Measurements from ENCODE around the gene LKAAEAR1. TPM values are rescaled to one million over a fixed set of nuclear protein-coding genes. Genes with fewer than 3 reads are reported as not detected.

LKAAEAR1 gene
- polyA plus RNA-seq, 2 of the 4 experiments (the other 2 are of a cell fraction): 0.14 to 0.56 TPM

DNA sequence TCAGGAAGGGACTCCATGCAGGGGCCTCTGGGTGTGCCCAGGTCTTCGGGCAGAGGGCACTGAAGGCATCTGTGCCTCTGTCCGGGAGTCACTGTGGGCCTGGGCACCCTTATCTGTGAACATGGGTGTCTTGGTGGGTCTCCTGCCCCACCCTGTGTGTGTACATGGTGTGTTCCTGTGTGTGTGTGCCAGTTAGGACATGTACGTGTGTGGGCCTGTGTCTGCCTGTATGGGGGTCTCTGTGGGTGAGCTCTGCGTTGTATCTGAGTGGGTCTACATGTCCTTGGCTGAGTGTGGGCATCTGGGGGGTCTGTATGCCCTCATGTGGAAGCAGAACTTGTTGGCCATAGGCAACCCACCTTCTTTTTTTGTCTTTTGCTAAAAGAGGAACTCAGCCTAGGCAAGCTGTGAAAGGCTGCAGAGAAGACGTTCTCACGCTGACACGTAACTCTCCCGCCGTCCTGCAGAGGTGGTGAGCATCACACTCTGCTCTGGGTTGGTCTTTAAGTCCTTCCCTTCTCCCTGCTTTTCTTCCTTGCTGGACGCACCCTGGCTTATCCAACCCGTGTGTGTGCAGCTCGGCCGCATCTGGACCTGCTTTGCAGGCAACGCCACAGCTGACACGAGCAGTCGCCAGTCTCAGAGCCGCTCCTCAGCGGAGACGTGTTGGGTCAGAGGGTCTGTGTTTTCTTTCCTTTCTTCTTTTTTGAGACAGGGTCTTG, 23.7 kb upstream of the LKAAEAR1 start:
- TF ChIP-seq SREBF2 (IDR thresholded peaks at IDR 0.05): no peak
- no peak for TF ChIP-seq HOXB13 (CRISPR knock-in tag; IDR thresholded peaks at IDR 0.05; ENCODE audit: low read depth)
- ChIA-PET CTCF (interaction anchor here (0.5 to 7.1 kb wide), 4 partner anchors 13 to 51 kb away, joined by 3 to 63 read pairs (median 5); partner anchors contain the start of gene LKAAEAR1), POLR2A (no interaction called here)
- Histone ChIP-seq H3K9me3 (no peaks in the 10 kb centered on the region), H3K4me2 (no peak overlapping the region), H3K27ac (no peak overlapping the region), H3K4me3 (no peak overlapping the region), H3K4me1 (no peaks in the 10 kb centered on the region)
- DNase-seq (ENCODE audit: low read depth in 1 of 2, low spot score in 1 of 2) (no peak), ATAC-seq (no peak), FAIRE-seq (no peak)
- WGBS (ENCODE audit: missing lambda C conversion rate): 83% methylated on average over 19 of the region's 19 CpGs

- Histone ChIP-seq H3K27ac (no peak within 1 kb of the TSS), H3K4me2 (no peak within 1 kb of the TSS), H3K4me3 (no peak within 1 kb of the TSS), H3K4me1 (0 out of 3 replicates have a peak, but pooled peaks cover 3% of the 10 kb centered on the region), H3K9me3 (no peaks in the 10 kb centered on the region)
- ChIA-PET POLR2A (no interaction called here), CTCF (interaction anchor here (1.0 to 7.1 kb wide), 4 partner anchors 9 to 50 kb away, joined by 3 to 63 read pairs (median 4); partner anchors contain the start of gene LKAAEAR1)
- peak; percentile 7 to 28; a peak in 3 of 6 replicates for ATAC-seq
- no peak for FAIRE-seq
- TF ChIP-seq, protein P1, sequence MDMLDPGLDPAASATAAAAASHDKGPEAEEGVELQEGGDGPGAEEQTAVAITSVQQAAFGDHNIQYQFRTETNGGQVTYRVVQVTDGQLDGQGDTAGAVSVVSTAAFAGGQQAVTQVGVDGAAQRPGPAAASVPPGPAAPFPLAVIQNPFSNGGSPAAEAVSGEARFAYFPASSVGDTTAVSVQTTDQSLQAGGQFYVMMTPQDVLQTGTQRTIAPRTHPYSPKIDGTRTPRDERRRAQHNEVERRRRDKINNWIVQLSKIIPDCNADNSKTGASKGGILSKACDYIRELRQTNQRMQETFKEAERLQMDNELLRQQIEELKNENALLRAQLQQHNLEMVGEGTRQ (IDR thresholded peaks at IDR 0.05): no peak
- TF ChIP-seq POLR2A (IDR thresholded peaks at IDR 0.05; ENCODE audit: low read length) (no peak), RAD21 (conservative IDR thresholded peaks at IDR 0.05 in 1 of 2, IDR thresholded peaks at IDR 0.05 in 1 of 2) (no peak), RARB (CRISPR knock-in tag; IDR thresholded peaks at IDR 0.05) (no peak), HDAC2 (IDR thresholded peaks at IDR 0.05) (no peak), JUN (IDR thresholded peaks at IDR 0.05) (no peak)
- TF ChIP-seq, protein P2, sequence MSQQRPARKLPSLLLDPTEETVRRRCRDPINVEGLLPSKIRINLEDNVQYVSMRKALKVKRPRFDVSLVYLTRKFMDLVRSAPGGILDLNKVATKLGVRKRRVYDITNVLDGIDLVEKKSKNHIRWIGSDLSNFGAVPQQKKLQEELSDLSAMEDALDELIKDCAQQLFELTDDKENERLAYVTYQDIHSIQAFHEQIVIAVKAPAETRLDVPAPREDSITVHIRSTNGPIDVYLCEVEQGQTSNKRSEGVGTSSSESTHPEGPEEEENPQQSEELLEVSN (IDR thresholded peaks at IDR 0.05; ENCODE audit: borderline replicate concordance, low read depth): no peak
- TF ChIP-seq, protein P3, sequence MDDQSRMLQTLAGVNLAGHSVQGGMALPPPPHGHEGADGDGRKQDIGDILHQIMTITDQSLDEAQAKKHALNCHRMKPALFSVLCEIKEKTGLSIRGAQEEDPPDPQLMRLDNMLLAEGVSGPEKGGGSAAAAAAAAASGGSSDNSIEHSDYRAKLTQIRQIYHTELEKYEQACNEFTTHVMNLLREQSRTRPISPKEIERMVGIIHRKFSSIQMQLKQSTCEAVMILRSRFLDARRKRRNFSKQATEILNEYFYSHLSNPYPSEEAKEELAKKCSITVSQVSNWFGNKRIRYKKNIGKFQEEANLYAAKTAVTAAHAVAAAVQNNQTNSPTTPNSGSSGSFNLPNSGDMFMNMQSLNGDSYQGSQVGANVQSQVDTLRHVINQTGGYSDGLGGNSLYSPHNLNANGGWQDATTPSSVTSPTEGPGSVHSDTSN (IDR thresholded peaks at IDR 0.05): no peak
- 65% methylated on average over 17 of the region's 22 CpGs for WGBS (ENCODE audit: missing lambda C conversion rate)
- no peak for DNase-seq (ENCODE audit: low read depth in 1 of 2, low spot score in 1 of 2)
Measured at GRCh38 chr20:64106981-64107735, 23.0 kb upstream of the LKAAEAR1 start, which contains the start of gene NPBWR2. Gene NPBWR2 (minus strand): TSS chr20:64107565. CDS start chr20:64106831, 734 bp downstream.

- Histone ChIP-seq H3K9me3 (no peaks in the 10 kb centered on the region), H3K4me2 (no peak overlapping the region), H3K27ac (no peak overlapping the region), H3K4me1 (0 out of 3 replicates have a peak, but pooled peaks cover 6% of the 10 kb centered on the region), H3K4me3 (no peak overlapping the region)
- DNase-seq (ENCODE audit: low read depth in 1 of 2, low spot score in 1 of 2): no peak
- no peak for ATAC-seq
- WGBS (ENCODE audit: missing lambda C conversion rate): 77% methylated on average over 27 of the region's 28 CpGs
- ChIA-PET POLR2A (no interaction called here), CTCF (interaction anchor here (1.2 to 7.1 kb wide), 3 partner anchors 9 to 22 kb away, joined by 4 to 63 read pairs (median 5); partner anchors contain the start of gene LKAAEAR1)
- TF ChIP-seq BCL3 (IDR thresholded peaks at IDR 0.05) (no peak), HOXA7 (CRISPR knock-in tag; IDR thresholded peaks at IDR 0.05) (no peak), MYC (IDR thresholded peaks at IDR 0.05; ENCODE audit: borderline replicate concordance, low read length) (no peak), JUNB (IDR thresholded peaks at IDR 0.05) (no peak), NR3C1 (IDR thresholded peaks at IDR 0.05) (no peak), HOXB13 (CRISPR knock-in tag; IDR thresholded peaks at IDR 0.05; ENCODE audit: low read depth) (no peak), NPAS2 (CRISPR knock-in tag; IDR thresholded peaks at IDR 0.05; ENCODE audit: borderline replicate concordance) (no peak), GATA3 (IDR thresholded peaks at IDR 0.05; ENCODE audit: borderline replicate concordance) (no peak), RAD21 (conservative IDR thresholded peaks at IDR 0.05 in 1 of 2, IDR thresholded peaks at IDR 0.05 in 1 of 2) (no peak), MAFK (IDR thresholded peaks at IDR 0.05; ENCODE audit: partially characterized antibody) (no peak), RFX5 (IDR thresholded peaks at IDR 0.05) (no peak), TFCP2L1 (CRISPR knock-in tag; IDR thresholded peaks at IDR 0.05) (no peak), PHF8 (IDR thresholded peaks at IDR 0.05; ENCODE audit: borderline replicate concordance, low read depth) (no peak), BHLHE40 (IDR thresholded peaks at IDR 0.05; ENCODE audit: low read depth, low read length) (no peak), HMGXB4 (CRISPR knock-in tag; IDR thresholded peaks at IDR 0.05; ENCODE audit: borderline replicate concordance) (no peak), RNF2 (IDR thresholded peaks at IDR 0.05; ENCODE audit: borderline replicate concordance, low read depth) (no peak)
- FAIRE-seq: no peak
Measured at GRCh38 chr20:64106435-64106961, 22.3 kb upstream of the LKAAEAR1 start.

Measured in A549 (cell line).